ENCODE measurements around the gene PEX13. TPM values are rescaled to one million over a fixed set of nuclear protein-coding genes. Genes with fewer than 3 reads are reported as not detected.

PEX13 gene
- total and polyA plus RNA-seq, 2 of the 4 experiments (the other 2 are of a cell fraction), result 12.1 to 34.8 TPM

DNA sequence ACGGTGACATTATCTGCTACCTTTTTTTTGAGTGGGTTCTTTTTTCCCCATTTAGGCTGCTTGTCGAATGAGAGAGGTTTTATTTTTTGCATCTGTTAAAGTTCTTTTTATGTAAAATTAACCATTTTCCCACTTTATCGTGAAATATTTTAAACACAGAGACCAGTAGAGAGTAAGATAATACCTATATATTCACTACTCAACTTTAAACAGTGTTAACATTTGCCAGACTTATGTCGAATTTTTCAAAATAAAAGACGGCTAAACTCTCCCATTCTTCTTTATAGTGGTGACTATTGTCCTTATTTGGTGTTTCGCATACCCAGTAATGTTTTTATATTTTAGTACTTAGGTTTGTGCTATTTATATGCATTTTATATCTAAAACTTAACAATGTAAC, 1.3 kb downstream of the PEX13 start:
- no peak overlapping the region for H3K23ac ChIP-seq (ENCODE audit: low read depth, low read length)
- peaks cover 10% of the 10 kb centered on the region for H4K20me1 ChIP-seq (ENCODE audit: insufficient read depth, low read length)
- no peak overlapping the region for H2BK120ac ChIP-seq (ENCODE audit: low read depth, low read length)
- no peak for TF ChIP-seq RCOR1 (IDR thresholded peaks at IDR 0.05; ENCODE audit: insufficient replicate concordance, low read length)
- DNase-seq (no peak), ATAC-seq (ENCODE audit: low read depth) (no peak)
- no peak overlapping the region for H2AFZ ChIP-seq (replicated peaks; ENCODE audit: low read length, poor library complexity)
- no peak overlapping the region for H2BK5ac ChIP-seq (ENCODE audit: low read depth, low read length, poor library complexity, severe bottlenecking)
- no peaks in the 10 kb centered on the region for H3K9me3 ChIP-seq (ENCODE audit: control insufficient read depth, insufficient read depth, low read length)
- H3K9me1 ChIP-seq (ENCODE audit: insufficient read depth, low read length), result peaks cover 3% of the 10 kb centered on the region; the same call in 1 of the 2 replicates
- no peaks in the 10 kb centered on the region for H3K27me3 ChIP-seq (ENCODE audit: control insufficient read depth, insufficient read depth, low read length)
- dilution Hi-C loops (cut with HindIII; ENCODE audit: low sequenced_read_pairs, unreplicated experiment), result no loop called here
- no peak overlapping the region for H4K91ac ChIP-seq (ENCODE audit: insufficient read depth, low read depth, low read length)
- no peak overlapping the region for H4K8ac ChIP-seq (ENCODE audit: low read depth in 2 of 2, low read length in 2 of 2)
- no CpG with 5 or more reads among the region's 6 CpGs for WGBS, 2 experiments (ENCODE audit: extremely low coverage in 2 of 2, insufficient read length in 1 of 2)
- H3K4me2 ChIP-seq (ENCODE audit: low read depth, low read length), result peak overlapping the region; percentile 79
- no TSS peak for BruUV-seq (replicated peaks)
- H3K4ac ChIP-seq (ENCODE audit: low read depth, low read length), result no peak overlapping the region
- no peak overlapping the region for H3K14ac ChIP-seq (replicated peaks; ENCODE audit: low read depth, low read length)
- H3K4me1 ChIP-seq (ENCODE audit: control insufficient read depth, insufficient read depth, low read length), result no peaks in the 10 kb centered on the region; the same call in 1 of the 2 replicates
- no peak overlapping the region for H2AK9ac ChIP-seq (replicated peaks; ENCODE audit: low read depth, low read length, poor library complexity)
- CTCF ChIA-PET, result no interaction called here
- no peak overlapping the region for H2BK20ac ChIP-seq (ENCODE audit: low read depth, low read length)
- POLR2A ChIA-PET (ENCODE audit: unreplicated experiment), result no interaction called here
- intact Hi-C loops (cut with micrococcal nuclease), result no loop called here
- H3K79me1 ChIP-seq (ENCODE audit: low read depth in 1 of 2, low read length in 2 of 2), result peaks cover 15 to 35% of the 10 kb centered on the region in 2 experiments
- no peak overlapping the region for H4K5ac ChIP-seq (ENCODE audit: low read depth, low read length)
- no peak overlapping the region for H3K18ac ChIP-seq (ENCODE audit: low read depth, low read length)
- no peak overlapping the region for H3K27ac ChIP-seq (ENCODE audit: insufficient read depth, low read length)
- H3K9ac ChIP-seq (ENCODE audit: low read depth, low read length), result peak overlapping the region; percentile 76; the same call in 1 of the 2 replicates
- H2AK5ac ChIP-seq (ENCODE audit: low read depth, low read length), result no peak overlapping the region
- no peak overlapping the region for H3K56ac ChIP-seq (ENCODE audit: extremely low read depth, insufficient read depth, low read length)
- no peak overlapping the region for H2BK15ac ChIP-seq (ENCODE audit: low read depth, low read length)
- peaks cover 6% of the 10 kb centered on the region for H3K36me3 ChIP-seq (ENCODE audit: control insufficient read depth, insufficient read depth, low read length)
- in situ Hi-C loops (cut with MboI; ENCODE audit: low sequenced_read_pairs), result no loop called here
- peak overlapping the region; percentile 66 for H3K4me3 ChIP-seq (ENCODE audit: insufficient read depth, low read depth, low read length)
